Stimulated activated CD8-positive, alpha-beta memory T cell treated with anti-CD3 and anti-CD28 coated beads, Interleukin-4, amount 100 ng/mL, for 4 hours (primary cell): ENCODE data around the gene RTF1.
"Not testable (repeated sequence)": the region's sequence is repeated elsewhere in the genome, so short reads cannot be mapped to it uniquely, and the experiment has no call there.

ENCODE experiments used
- DNase-seq, 2 donors: peaks; one replicate each; pipeline ENCODE4 v3.0.0-alpha.2; 2020; ENCODE audit warnings: low read depth in 2 of 2, low spot score in 1 of 2

RTF1 gene

GRCh38 chr15:41416742-41417417, at the start of gene RTF1:
RTF1 (plus strand) TSS chr15:41417095; CDS start chr15:41417116, 21 bp downstream.
- peak; percentile 93 to 96 for DNase-seq

GRCh38 chr15:41367418-41367817, 49.5 kb upstream of the RTF1 start:
- no peak for DNase-seq

- DNase-seq = no peak
Observed at GRCh38 chr15:41377978-41378377, 38.9 kb upstream of the RTF1 start.

GRCh38 chr15:41383974-41384749, 32.7 kb upstream of the RTF1 start:
- not testable (repeated sequence) for DNase-seq

GRCh38 chr15:41387646-41388045, 29.2 kb upstream of the RTF1 start:
- DNase-seq = no peak

GRCh38 chr15:41392659-41393058, 24.2 kb upstream of the RTF1 start:
- no peak for DNase-seq

- DNase-seq = no peak
Observed at GRCh38 chr15:41394924-41395323, 22.0 kb upstream of the RTF1 start.

- DNase-seq = no peak
Observed at GRCh38 chr15:41396111-41396510, 20.8 kb upstream of the RTF1 start.

- no peak for DNase-seq
Observed at GRCh38 chr15:41401904-41402267, 15.0 kb upstream of the RTF1 start.

- no peak for DNase-seq
Observed at GRCh38 chr15:41407341-41407740, 9.6 kb upstream of the RTF1 start.

GRCh38 chr15:41408234-41408641, 8.7 kb upstream of the RTF1 start:
- no peak for DNase-seq

- no peak for DNase-seq
Observed at GRCh38 chr15:41411031-41411430, 5.9 kb upstream of the RTF1 start.

GRCh38 chr15:41411441-41411840, 5.5 kb upstream of the RTF1 start:
- no peak for DNase-seq

GRCh38 chr15:41416128-41416741, 660 bp upstream of the RTF1 start:
- DNase-seq = no peak

- no peak for DNase-seq
Observed at GRCh38 chr15:41417418-41418195, 712 bp downstream of the RTF1 start.

GRCh38 chr15:41423979-41424659, 7.2 kb downstream of the RTF1 start:
- no peak for DNase-seq

GRCh38 chr15:41424809-41425208, 7.9 kb downstream of the RTF1 start:
- no peak for DNase-seq

- not testable (repeated sequence) for DNase-seq
Observed at GRCh38 chr15:41425907-41426306, 9.0 kb downstream of the RTF1 start.

- DNase-seq = no peak
Observed at GRCh38 chr15:41429003-41429890, 12.4 kb downstream of the RTF1 start.
